DOHH2 (cell line): ENCODE data around the gene SPTBN2.

ENCODE experiments used
- H3F3A ChIP-seq: fragments of 200-600 bp; sonication (generic), shearing (Covaris generic); 2 replicates; pipeline ENCODE4 v1.6.0; 2016; ENCODE audit warnings: antibody characterized with exemption, mild to moderate bottlenecking; ENCODE audit not compliant: control insufficient read depth, insufficient read depth
- H3K27ac ChIP-seq: fragments of 200-600 bp; sonication (generic); 2 replicates; pipeline ENCODE4 v1.5.1; 2014; ENCODE audit warnings: low read depth, mild to moderate bottlenecking, low read length, moderate library complexity
- H3K27me3 ChIP-seq: fragments of 200-600 bp; sonication (generic); 2 replicates; pipeline ENCODE4 v1.6.1; 2014; ENCODE audit warnings: mild to moderate bottlenecking, low read length, mixed read lengths; ENCODE audit not compliant: control insufficient read depth
- H3K36me3 ChIP-seq: fragments of 200-600 bp; sonication (generic); 2 replicates; pipeline ENCODE4 v1.6.1; 2014; ENCODE audit warnings: mild to moderate bottlenecking, low read length, moderate library complexity, mixed read lengths; ENCODE audit not compliant: control insufficient read depth
- H3K4me1 ChIP-seq: fragments of 200-600 bp; sonication (generic); 2 replicates; pipeline ENCODE4 v1.6.1; 2014; ENCODE audit warnings: mild to moderate bottlenecking, low read length, mixed read lengths; ENCODE audit not compliant: control insufficient read depth
- H3K4me2 ChIP-seq: fragments of 200-600 bp; sonication (generic); 2 replicates; pipeline ENCODE4 v1.6.0; 2014; ENCODE audit warnings: mild to moderate bottlenecking, low read length, moderate library complexity
- H3K4me3 ChIP-seq: fragments of 200-600 bp; sonication (generic); 2 replicates; pipeline ENCODE4 v1.5.1; 2014; ENCODE audit warnings: mild to moderate bottlenecking, low read length, mixed read lengths
- H3K79me2 ChIP-seq: fragments of 200-600 bp; sonication (generic); 2 replicates; pipeline ENCODE4 v1.6.1; 2014; ENCODE audit warnings: mild to moderate bottlenecking, low read length, mixed read lengths; ENCODE audit not compliant: control insufficient read depth
- H3K9me2 ChIP-seq: fragments of 200-600 bp; sonication (generic); replicated peaks from 2 replicates; pipeline ENCODE4 v1.6.1; 2014; ENCODE audit warnings: mild to moderate bottlenecking, low read length, mixed read lengths; ENCODE audit not compliant: control insufficient read depth
- H3K9me3 ChIP-seq: fragments of 200-600 bp; sonication (generic); 2 replicates; pipeline ENCODE4 v1.6.1; 2014; ENCODE audit warnings: antibody characterized with exemption, low read length, mixed read lengths; ENCODE audit not compliant: control insufficient read depth, insufficient read depth
- H4K20me1 ChIP-seq: fragments of 200-600 bp; sonication (generic); 2 replicates; pipeline ENCODE4 v1.6.0; 2014; ENCODE audit warnings: low read depth, mild to moderate bottlenecking, antibody characterized with exemption, low read length, moderate library complexity; ENCODE audit not compliant: control insufficient read depth, insufficient read depth
- CTCF ChIP-seq: fragments of 200-600 bp; sonication (generic); IDR thresholded peaks from one replicate; pipeline ENCODE4 v1.5.1; 2014; ENCODE audit warnings: antibody characterized with exemption, mild to moderate bottlenecking, low read depth, low read length; ENCODE audit not compliant: poor library complexity, severe bottlenecking
- EZH2phosphoT487 ChIP-seq: fragments of 200-600 bp; sonication (generic); IDR thresholded peaks from 2 replicates; pipeline ENCODE4 v1.6.1; 2017; ENCODE audit warnings: borderline replicate concordance, mild to moderate bottlenecking, antibody characterized with exemption, low read length, moderate library complexity, mixed read lengths

SPTBN2 gene

GRCh38 chr11:66749091-66749490 lies 20.1 kb upstream of the SPTBN2 start:
- Histone ChIP-seq H3F3A (no peaks in the 10 kb centered on the region), H3K27me3 (no peaks in the 10 kb centered on the region), H3K36me3 (no peaks in the 10 kb centered on the region), H3K79me2 (peaks cover 49% of the 10 kb centered on the region), H3K9me2 (no peaks in the 10 kb centered on the region), H3K9me3 (no peaks in the 10 kb centered on the region), H3K4me1 (peaks cover 26% of the 10 kb centered on the region), H3K4me2 (0 out of 2 replicates have a peak overlapping the region, but pooled peaks have one; percentile 17), H3K27ac (no peak overlapping the region), H3K4me3 (no peak overlapping the region), H4K20me1 (no peaks in the 10 kb centered on the region)
- TF ChIP-seq EZH2phosphoT487 (no peak), CTCF (no peak)

- H3K36me3 ChIP-seq = no peaks in the 10 kb centered on the region
- H3K9me3 ChIP-seq = no peaks in the 10 kb centered on the region
- H3K4me2 ChIP-seq = peak overlapping the region; percentile 3; the same call in 1 of the 2 replicates
- H3K9me2 ChIP-seq = no peaks in the 10 kb centered on the region
- H3K27me3 ChIP-seq = no peaks in the 10 kb centered on the region
- TF ChIP-seq CTCF (no peak), EZH2phosphoT487 (no peak)
- H3F3A ChIP-seq = no peaks in the 10 kb centered on the region
- no peak overlapping the region for H3K27ac ChIP-seq
- H4K20me1 ChIP-seq = no peaks in the 10 kb centered on the region
- peaks cover 30% of the 10 kb centered on the region for H3K4me1 ChIP-seq
- no peak overlapping the region for H3K4me3 ChIP-seq
- H3K79me2 ChIP-seq = peaks cover 59% of the 10 kb centered on the region
Observed at GRCh38 chr11:66747480-66747879, 18.5 kb upstream of the SPTBN2 start.

GRCh38 chr11:66745356-66746235 lies 16.6 kb upstream of the SPTBN2 start:
- Histone ChIP-seq H3K4me3 (peak overlapping the region; percentile 93), H3K4me2 (peak overlapping the region; percentile 85), H3K4me1 (peaks cover 30% of the 10 kb centered on the region), H4K20me1 (no peaks in the 10 kb centered on the region), H3K27me3 (no peaks in the 10 kb centered on the region), H3F3A (no peaks in the 10 kb centered on the region), H3K9me3 (peaks cover 16% of the 10 kb centered on the region; the same call in 1 of the 2 replicates), H3K36me3 (no peaks in the 10 kb centered on the region; the same call in 1 of the 2 replicates), H3K9me2 (no peaks in the 10 kb centered on the region), H3K27ac (peak overlapping the region; percentile 48), H3K79me2 (peaks cover 57% of the 10 kb centered on the region)
- no peak for TF ChIP-seq EZH2phosphoT487
- TF ChIP-seq CTCF = no peak
